Cardiac muscle cell (in vitro differentiated cells and primary cell): Measurements from ENCODE around the gene RGPD6. TPM values are rescaled to one million over a fixed set of nuclear protein-coding genes. Genes with fewer than 3 reads are reported as not detected.
"Not testable (repeated sequence)": the region's sequence is repeated elsewhere in the genome, so short reads cannot be mapped to it uniquely, and the experiment has no call there.

Source experiments
- DNase-seq, 2 donors: peaks; one replicate each; pipeline versions ENCODE4 v3.0.0 to v3.0.0-alpha.2; 2010 to 2017; ENCODE audit warnings: low read depth in 1 of 2, low spot score in 1 of 2
- H3K27ac ChIP-seq: fragments of 200-600 bp; sonication (generic); 2 replicates; pipeline ENCODE4 v1.5.1; 2016
- H3K27me3 ChIP-seq: fragments of 200-600 bp; sonication (generic); 2 replicates; pipeline ENCODE4 v1.6.0; 2016; ENCODE audit warnings: control low read depth
- H3K36me3 ChIP-seq: fragments of 200-600 bp; sonication (generic); 2 replicates; pipeline ENCODE4 v1.5.1; 2016; ENCODE audit warnings: control low read depth
- H3K4me1 ChIP-seq: fragments of 200-600 bp; sonication (generic); 2 replicates; pipeline ENCODE4 v1.8.1; 2017; ENCODE audit warnings: low read depth, mild to moderate bottlenecking, mixed run types
- H3K4me3 ChIP-seq: fragments of 200-600 bp; sonication (generic); 2 replicates; pipeline ENCODE4 v1.5.1; 2016; ENCODE audit warnings: mild to moderate bottlenecking
- H3K9me3 ChIP-seq: fragments of 200-600 bp; sonication (generic); 2 replicates; pipeline ENCODE4 v1.5.1; 2017; ENCODE audit warnings: low read depth, mild to moderate bottlenecking, control low read depth
- polyA plus RNA-seq: library from polyadenylated mRNA; unstranded; fragments of >200 nt; fragmentation: Nextera tagmentation; extraction: Ambion mirVana; gene quantifications from 2 replicates; pipeline ENCODE4 v1.2.1, GENCODE V29; 2016
- total RNA-seq: library from RNA; depleted of rRNA; stranded (reverse); fragments of >200 nt; gene quantifications from 2 replicates; pipeline ENCODE4 v1.2.3, GENCODE V29; 2016

Gene RGPD6
- total and polyA plus RNA-seq, 2 experiments from 2014 or later: 28.5 to 59.7 TPM

DNA sequence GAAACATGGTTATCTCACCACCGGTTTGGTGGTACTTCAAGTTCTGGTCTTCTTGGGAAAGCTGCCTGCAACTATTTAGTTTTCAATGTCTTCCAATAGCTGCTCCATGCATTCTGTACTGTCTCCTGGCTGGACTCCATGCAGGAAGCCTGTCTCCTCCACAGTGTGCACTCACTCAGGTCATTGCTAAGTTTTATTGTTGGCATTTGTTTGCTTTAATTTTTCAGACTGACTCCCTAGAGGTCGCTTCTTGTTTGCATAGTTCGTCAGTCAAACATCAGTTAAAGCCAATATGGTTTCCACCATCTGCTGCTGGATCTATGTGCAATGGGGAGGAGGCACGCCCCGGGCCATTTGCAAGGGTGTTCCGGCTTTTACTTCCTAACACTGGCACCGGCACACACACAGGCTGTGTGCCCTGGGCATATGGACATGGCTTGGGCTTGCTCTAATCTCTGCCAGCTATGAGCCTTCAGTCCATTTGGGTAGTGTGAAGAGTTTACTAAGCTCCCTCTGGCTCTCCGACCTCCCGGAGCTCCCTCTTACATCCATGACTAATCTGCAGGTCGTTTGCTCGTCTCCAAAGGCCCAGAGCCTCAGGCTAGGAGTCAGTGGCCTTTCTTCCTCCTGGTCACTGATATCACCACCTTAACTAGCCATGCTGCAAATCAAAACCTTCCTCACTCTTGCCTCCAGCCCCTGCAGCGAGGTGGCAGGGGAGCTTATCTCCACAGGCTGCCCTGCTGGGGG is 2.4 kb upstream of the RGPD6 start:
- not testable (repeated sequence) for H3K4me3 ChIP-seq, H3K9me3 ChIP-seq, H3K36me3 ChIP-seq, H3K27me3 ChIP-seq, DNase-seq, H3K27ac ChIP-seq, H3K4me1 ChIP-seq

- not testable (repeated sequence) for H3K4me3 ChIP-seq, H3K27ac ChIP-seq, H3K4me1 ChIP-seq, H3K27me3 ChIP-seq, DNase-seq, H3K36me3 ChIP-seq, H3K9me3 ChIP-seq
Measured at GRCh38 chr2:110578429-110578828, 1.4 kb upstream of the RGPD6 start.

DNA sequence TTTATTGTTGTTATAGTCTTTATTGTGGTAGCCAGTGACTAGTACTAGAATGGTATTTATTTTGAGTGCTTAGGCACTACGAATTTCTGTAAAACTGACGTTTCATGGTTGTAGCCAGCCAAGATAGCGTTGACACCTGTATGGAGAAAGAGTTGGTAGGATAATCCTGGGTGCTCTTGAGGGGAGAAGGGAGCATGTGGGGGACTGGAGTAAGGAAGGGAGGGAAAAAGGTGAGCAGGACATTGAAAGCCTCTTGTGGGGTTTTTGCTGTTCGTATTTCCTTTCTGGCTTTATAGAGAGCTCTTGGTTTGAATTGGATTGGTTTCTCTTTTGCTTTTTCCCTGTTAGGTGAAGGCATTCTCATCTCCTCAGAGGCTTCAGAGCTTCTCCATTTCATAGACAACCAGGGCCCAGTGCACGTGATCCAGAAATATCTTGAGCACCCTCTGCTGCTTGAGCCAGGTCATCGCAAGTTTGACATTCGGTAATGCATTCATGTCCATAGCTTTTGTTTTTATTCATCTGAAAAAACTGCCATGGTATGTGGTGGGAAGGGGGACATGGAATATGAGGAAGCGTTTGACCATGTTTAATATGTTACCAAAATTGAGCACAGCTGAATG is 77.2 kb downstream of the RGPD6 start:
- not testable (repeated sequence) for H3K27me3 ChIP-seq, DNase-seq, H3K27ac ChIP-seq, H3K4me3 ChIP-seq, H3K36me3 ChIP-seq, H3K9me3 ChIP-seq, H3K4me1 ChIP-seq

DNA sequence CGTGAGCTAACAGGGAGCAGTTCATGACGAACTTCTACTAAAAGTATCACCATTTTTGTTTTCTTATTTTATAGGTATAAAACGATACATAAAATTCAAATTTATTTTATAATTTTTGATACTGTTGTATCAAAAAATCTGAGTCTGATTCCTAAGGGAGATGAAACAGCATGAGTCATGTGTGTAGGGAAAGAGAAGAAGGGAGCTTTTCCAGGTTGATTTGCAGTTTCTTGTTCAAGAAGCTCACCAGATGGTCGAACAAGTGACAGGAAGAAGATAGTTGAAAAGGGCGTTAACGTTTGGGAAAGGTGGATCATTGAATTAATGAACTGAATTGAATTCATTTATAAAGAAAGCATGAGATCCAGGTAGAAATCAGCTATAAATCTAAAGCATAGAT is 81.0 kb downstream of the RGPD6 start:
- H3K9me3 ChIP-seq, DNase-seq, H3K36me3 ChIP-seq, H3K4me3 ChIP-seq, H3K27ac ChIP-seq, H3K27me3 ChIP-seq, H3K4me1 ChIP-seq: not testable (repeated sequence)

GRCh38 chr2:110494488-110494887 is 82.5 kb downstream of the RGPD6 start:
- not testable (repeated sequence) for H3K4me3 ChIP-seq, H3K27ac ChIP-seq, DNase-seq, H3K4me1 ChIP-seq, H3K9me3 ChIP-seq, H3K27me3 ChIP-seq, H3K36me3 ChIP-seq

- H3K4me3 ChIP-seq, DNase-seq, H3K27ac ChIP-seq, H3K4me1 ChIP-seq, H3K27me3 ChIP-seq, H3K36me3 ChIP-seq, H3K9me3 ChIP-seq: not testable (repeated sequence)
Measured at GRCh38 chr2:110488991-110489390, 88.0 kb downstream of the RGPD6 start.

- DNase-seq, H3K36me3 ChIP-seq, H3K9me3 ChIP-seq, H3K4me3 ChIP-seq, H3K4me1 ChIP-seq, H3K27ac ChIP-seq, H3K27me3 ChIP-seq: not testable (repeated sequence)
Measured at GRCh38 chr2:110482697-110483096, 94.3 kb downstream of the RGPD6 start.

GRCh38 chr2:110481200-110481599 is 95.8 kb downstream of the RGPD6 start:
- DNase-seq: not testable (repeated sequence)

GRCh38 chr2:110480084-110480483 is 96.9 kb downstream of the RGPD6 start:
- not testable (repeated sequence) for DNase-seq, H3K4me3 ChIP-seq, H3K36me3 ChIP-seq, H3K9me3 ChIP-seq, H3K4me1 ChIP-seq, H3K27ac ChIP-seq, H3K27me3 ChIP-seq

More at GRCh38 chr2:110481200-110481599, 95.8 kb downstream of the RGPD6 start:
- H3K4me3 ChIP-seq, H3K4me1 ChIP-seq, H3K27ac ChIP-seq, H3K9me3 ChIP-seq, H3K36me3 ChIP-seq, H3K27me3 ChIP-seq: not testable (repeated sequence)

DNA sequence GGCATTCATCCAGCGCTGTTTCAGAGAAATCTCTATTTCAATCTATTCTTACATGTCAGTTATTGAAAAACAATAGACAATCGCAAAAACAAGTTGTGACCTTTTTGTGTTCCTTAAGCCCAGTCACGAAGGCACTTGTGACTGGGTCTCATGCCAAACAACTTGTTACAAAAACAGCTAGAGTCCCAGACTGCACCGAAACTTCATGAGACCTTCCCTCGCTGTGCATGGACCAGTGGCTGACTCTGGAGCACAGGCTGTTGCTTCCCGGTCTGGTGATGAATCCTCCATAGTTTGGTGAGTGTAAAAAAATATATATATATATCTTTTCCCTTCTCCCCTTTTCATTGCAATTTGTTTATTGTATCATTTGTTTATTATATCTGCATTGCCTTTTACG is 99.7 kb downstream of the RGPD6 start:
- H3K4me1 ChIP-seq, H3K27ac ChIP-seq, DNase-seq, H3K9me3 ChIP-seq, H3K36me3 ChIP-seq, H3K4me3 ChIP-seq, H3K27me3 ChIP-seq: not testable (repeated sequence)

DNA sequence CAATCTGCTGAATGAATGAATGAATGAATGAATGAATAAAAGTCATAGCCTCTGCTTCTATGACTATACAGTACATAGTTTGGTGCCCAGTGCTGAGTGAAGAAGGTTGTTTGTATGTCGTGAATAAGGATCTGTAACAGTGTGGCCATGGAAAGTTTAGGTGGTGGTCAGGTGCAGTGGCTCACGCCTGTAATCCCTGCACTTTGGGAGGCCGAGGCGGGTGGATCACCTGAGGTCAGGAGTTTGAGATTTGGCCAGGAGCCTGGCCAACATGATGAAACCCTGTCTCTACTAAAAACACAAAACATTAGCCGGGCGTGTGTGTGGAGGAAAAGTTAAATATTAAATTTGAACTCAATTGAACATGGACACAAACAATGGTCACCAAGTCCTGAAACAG is 100.1 kb downstream of the RGPD6 start:
- H3K27me3 ChIP-seq, H3K9me3 ChIP-seq, H3K4me1 ChIP-seq, H3K36me3 ChIP-seq, H3K27ac ChIP-seq, DNase-seq, H3K4me3 ChIP-seq: not testable (repeated sequence)

DNA sequence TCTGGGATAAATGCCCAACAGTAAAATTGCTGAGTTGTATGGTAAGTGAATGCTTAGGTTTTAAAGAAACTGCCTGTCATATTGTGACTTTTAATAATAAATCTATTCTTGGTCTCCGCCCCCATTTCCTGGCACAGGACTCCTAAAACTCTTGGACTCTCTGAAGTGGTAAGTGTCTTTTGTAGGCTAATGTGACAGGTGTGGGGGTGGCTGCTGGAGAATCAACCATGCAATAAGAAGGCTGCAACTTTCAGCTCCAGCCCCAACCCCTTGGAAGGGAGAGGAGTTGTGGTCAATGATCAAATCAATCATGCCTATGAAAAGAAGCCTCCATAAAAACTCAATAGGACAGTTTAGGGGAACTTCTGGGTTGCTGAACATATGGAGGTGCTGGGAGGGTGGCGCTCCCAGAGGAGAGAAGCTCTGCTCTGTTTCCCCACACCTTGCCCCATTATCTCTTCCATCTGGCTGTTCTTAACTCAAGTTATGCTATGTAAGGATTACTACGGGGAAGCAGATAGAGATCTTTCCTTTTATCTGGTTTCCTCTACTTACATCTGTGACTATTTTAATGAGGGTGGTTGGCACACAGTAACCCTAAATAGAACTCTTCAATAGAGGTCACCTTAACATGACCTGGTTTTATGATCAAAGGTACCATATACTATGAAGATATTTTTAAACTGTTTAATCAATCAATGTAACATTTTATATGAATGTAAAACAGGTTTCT is 101.2 kb downstream of the RGPD6 start:
- not testable (repeated sequence) for H3K4me1 ChIP-seq, DNase-seq, H3K4me3 ChIP-seq, H3K9me3 ChIP-seq, H3K36me3 ChIP-seq, H3K27ac ChIP-seq, H3K27me3 ChIP-seq

GRCh38 chr2:110474898-110475297 is 102.1 kb downstream of the RGPD6 start:
- not testable (repeated sequence) for DNase-seq, H3K4me3 ChIP-seq, H3K4me1 ChIP-seq, H3K27me3 ChIP-seq, H3K9me3 ChIP-seq, H3K27ac ChIP-seq, H3K36me3 ChIP-seq

DNA sequence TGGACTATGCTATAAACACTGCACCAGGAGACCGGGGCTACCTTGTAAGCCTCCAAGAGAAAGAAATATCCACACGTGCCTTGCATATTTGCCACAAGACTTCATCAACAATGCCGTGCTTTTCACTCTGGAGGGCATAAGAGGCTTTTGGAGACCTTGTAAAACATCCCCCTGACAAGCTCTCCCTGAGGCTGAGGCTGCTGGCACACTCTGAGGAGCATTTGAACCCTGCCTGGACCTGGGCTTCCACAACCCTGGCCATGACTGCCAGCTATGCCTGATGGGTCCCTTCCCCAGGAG is 104.0 kb downstream of the RGPD6 start:
- DNase-seq, H3K4me1 ChIP-seq, H3K36me3 ChIP-seq, H3K27me3 ChIP-seq, H3K27ac ChIP-seq, H3K9me3 ChIP-seq, H3K4me3 ChIP-seq: not testable (repeated sequence)
